ENCODE data around the gene ADAMTS8. TPM values are rescaled to one million over a fixed set of nuclear protein-coding genes. Genes with fewer than 3 reads are reported as not detected.

ADAMTS8 gene
- total RNA-seq, 1 experiment from 2014 or later = 0.15 TPM

- CTCF ChIA-PET = interaction anchor here (0.9 kb wide), 1 partner anchor 27 kb away, joined by 3 read pairs; no protein-coding TSS in a partner anchor
- ATAC-seq = no peak
- Histone ChIP-seq H3K36me3 (ENCODE audit: control insufficient read depth, insufficient read depth, low read length) (no peaks in the 10 kb centered on the region), H3K4me3 (ENCODE audit: low read depth in 2 of 2, low read length in 2 of 2) (no peak overlapping the region), H3K4me1 (ENCODE audit: control insufficient read depth, insufficient read depth, low read length) (no peaks in the 10 kb centered on the region), H3K27me3 (ENCODE audit: control insufficient read depth, insufficient read depth, low read length) (peaks cover 3% of the 10 kb centered on the region; the same call in 1 of the 2 replicates), H3K9me3 (ENCODE audit: control insufficient read depth, insufficient read depth, low read depth, low read length) (no peaks in the 10 kb centered on the region), H3K27ac (ENCODE audit: low read length) (no peak overlapping the region)
- BruUV-seq (replicated peaks) = no TSS peak
- in situ Hi-C loops (cut with HindIII; ENCODE audit: low pct_unique_long_range_greater_than_20kb, low sequenced_read_pairs) (no loop called here), intact Hi-C loops (cut with micrococcal nuclease; ENCODE audit: unreplicated experiment) (no loop called here)
- POLR2A ChIA-PET = no interaction called here
- DNase-seq (ENCODE audit: low read depth, low spot score) = no peak
- TF ChIP-seq POLR2AphosphoS5 (IDR thresholded peaks at IDR 0.05; ENCODE audit: low read depth, low read length) (no peak), REST (IDR thresholded peaks at IDR 0.05; ENCODE audit: insufficient read depth in 1 of 2, low read depth in 2 of 2, low read length in 1 of 2) (no peak), TCF7L2 (IDR thresholded peaks at IDR 0.05; ENCODE audit: low read depth, low read length) (no peak), CTCF (IDR thresholded peaks at IDR 0.05) (no peak), SIN3A (IDR thresholded peaks at IDR 0.05; ENCODE audit: borderline replicate concordance, insufficient read depth, low read depth, low read length) (no peak)
Measured at GRCh38 chr11:130416530-130416882, 11.9 kb downstream of the ADAMTS8 start.

- DNase-seq (ENCODE audit: low read depth, low spot score) = no peak
- no TSS peak for BruUV-seq (replicated peaks)
- Histone ChIP-seq H3K9me3 (ENCODE audit: control insufficient read depth, insufficient read depth, low read depth, low read length) (no peaks in the 10 kb centered on the region), H3K27ac (ENCODE audit: low read length) (no peak overlapping the region), H3K4me1 (ENCODE audit: control insufficient read depth, insufficient read depth, low read length) (no peaks in the 10 kb centered on the region), H3K27me3 (ENCODE audit: control insufficient read depth, insufficient read depth, low read length) (peaks cover 2% of the 10 kb centered on the region; the same call in 1 of the 2 replicates), H3K4me3 (ENCODE audit: low read depth in 2 of 2, low read length in 2 of 2) (no peak overlapping the region), H3K36me3 (ENCODE audit: control insufficient read depth, insufficient read depth, low read length) (no peaks in the 10 kb centered on the region)
- no peak for TF ChIP-seq REST (IDR thresholded peaks at IDR 0.05; ENCODE audit: insufficient read depth in 1 of 2, low read depth in 2 of 2, low read length in 1 of 2)
- no peak for TF ChIP-seq CTCF (IDR thresholded peaks at IDR 0.05)
- no peak for TF ChIP-seq TCF7L2 (IDR thresholded peaks at IDR 0.05; ENCODE audit: low read depth, low read length)
- TF ChIP-seq SIN3A (IDR thresholded peaks at IDR 0.05; ENCODE audit: borderline replicate concordance, insufficient read depth, low read depth, low read length) = no peak
- TF ChIP-seq POLR2AphosphoS5 (IDR thresholded peaks at IDR 0.05; ENCODE audit: low read depth, low read length) = no peak
- intact Hi-C loops (cut with micrococcal nuclease; ENCODE audit: unreplicated experiment) = no loop called here
- ATAC-seq = no peak
- in situ Hi-C loops (cut with HindIII; ENCODE audit: low pct_unique_long_range_greater_than_20kb, low sequenced_read_pairs) = no loop called here
- ChIA-PET CTCF (no interaction called here), POLR2A (no interaction called here)
Measured at GRCh38 chr11:130415731-130416529, 12.5 kb downstream of the ADAMTS8 start.
